Ectodermal cell (in vitro differentiated cells): ENCODE results near the gene FAIM. TPM values are rescaled to one million over a fixed set of nuclear protein-coding genes. Genes with fewer than 3 reads are reported as not detected.
"Not testable (repeated sequence)": the region's sequence is repeated elsewhere in the genome, so short reads cannot be mapped to it uniquely, and the experiment has no call there.

Experiments
- H3K27ac ChIP-seq: 2 replicates; pipeline ENCODE4 v1.7.0; 2013; ENCODE audit warnings: mild to moderate bottlenecking, low read depth, low read length; ENCODE audit not compliant: insufficient read depth, poor library complexity, severe bottlenecking
- H3K27me3 ChIP-seq: 2 replicates; pipeline ENCODE4 v1.7.0; 2013; ENCODE audit warnings: mild to moderate bottlenecking, low read length; ENCODE audit not compliant: insufficient read depth, control insufficient read depth, poor library complexity, severe bottlenecking
- H3K36me3 ChIP-seq: one replicate; pipeline ENCODE4 v1.7.0; 2013; ENCODE audit warnings: low read length; ENCODE audit not compliant: control insufficient read depth, insufficient read depth
- H3K4me1 ChIP-seq: one replicate; pipeline ENCODE4 v1.7.0; 2013; ENCODE audit warnings: low read length; ENCODE audit not compliant: control insufficient read depth, insufficient read depth
- H3K4me3 ChIP-seq: 2 replicates; pipeline ENCODE4 v1.7.0; 2013; ENCODE audit warnings: low read depth, low read length, control low read depth; ENCODE audit not compliant: insufficient read depth
- H3K9me3 ChIP-seq: 2 replicates; pipeline ENCODE4 v1.7.0; 2013; ENCODE audit warnings: mild to moderate bottlenecking, low read length, moderate library complexity; ENCODE audit not compliant: control insufficient read depth
- WGBS, 2 experiments: methylation state at CpG; one replicate each; pipeline ENCODE4 v1.1.7; 2013; ENCODE audit warnings: missing lambda C conversion rate in 2 of 2; 5-methylcytosine and 5-hydroxymethylcytosine counted together
- polyA plus RNA-seq, 4 experiments: library from polyadenylated mRNA; stranded (reverse); fragments of 50-300 nt; gene quantifications; one replicate each; pipeline ENCODE4 v1.2.3, GENCODE V29; 2013

The FAIM gene, protein sequence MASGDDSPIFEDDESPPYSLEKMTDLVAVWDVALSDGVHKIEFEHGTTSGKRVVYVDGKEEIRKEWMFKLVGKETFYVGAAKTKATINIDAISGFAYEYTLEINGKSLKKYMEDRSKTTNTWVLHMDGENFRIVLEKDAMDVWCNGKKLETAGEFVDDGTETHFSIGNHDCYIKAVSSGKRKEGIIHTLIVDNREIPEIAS
- 11.1 TPM for polyA plus RNA-seq (2013, experiment 1 of 4)
- 11.3 TPM for polyA plus RNA-seq (2013, experiment 2 of 4)
- 7.5 TPM for polyA plus RNA-seq (2013, experiment 3 of 4)
- 9.1 TPM for polyA plus RNA-seq (2013, experiment 4 of 4)

DNA sequence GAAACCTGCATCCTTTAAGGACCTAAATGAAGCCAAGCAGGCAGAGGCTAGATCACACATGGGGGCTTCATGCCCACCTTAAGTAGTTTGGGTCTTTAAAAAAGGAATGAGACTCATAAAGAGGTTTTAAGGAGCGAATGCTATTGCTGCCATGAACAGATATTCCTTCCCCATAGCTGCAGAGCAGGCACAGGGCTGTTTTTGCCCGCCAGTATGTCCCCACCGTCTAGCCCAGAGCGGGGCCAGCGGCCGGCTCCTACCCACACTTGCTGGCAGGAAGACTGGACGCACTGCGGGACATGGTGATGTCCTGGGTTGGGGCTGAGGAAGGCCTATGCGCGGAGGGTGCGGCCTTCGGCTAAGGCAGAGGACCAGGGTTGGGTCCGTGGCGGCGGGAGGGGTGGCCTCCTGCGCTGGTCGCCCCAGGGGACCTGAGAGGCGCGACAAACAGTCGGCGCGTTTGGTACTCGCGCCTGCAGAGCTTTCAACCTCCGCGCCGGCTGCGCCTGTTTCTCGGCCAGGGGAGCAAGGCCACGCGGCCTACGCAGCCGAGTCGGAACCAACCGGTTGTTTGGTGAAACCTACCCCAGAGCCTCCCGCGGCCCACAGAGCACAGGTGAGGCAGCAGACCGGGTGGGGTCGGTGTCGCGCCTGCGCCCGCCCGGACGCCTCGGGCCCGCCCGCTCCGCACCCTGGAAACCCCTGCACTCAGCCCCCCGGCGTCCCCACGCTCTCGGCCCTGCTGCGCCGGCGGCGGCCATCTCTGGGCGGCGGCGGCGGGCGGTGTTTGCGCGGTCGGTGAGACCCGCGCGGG is at the start of gene FAIM:
FAIM (plus strand) TSS at position 450 of the 814 bp plus-strand sequence. CDS start 10,956 bp downstream, outside the sequence.
- H3K4me3 ChIP-seq: peak within 1 kb of the TSS; percentile 62
- H3K36me3 ChIP-seq: no peaks in the 10 kb centered on the region
- peaks cover 9% of the 10 kb centered on the region for H3K27me3 ChIP-seq
- peaks cover 3% of the 10 kb centered on the region for H3K4me1 ChIP-seq
- H3K9me3 ChIP-seq: no peaks in the 10 kb centered on the region
- WGBS, 2 experiments: 3 to 4% methylated on average over 68 of the region's 68 CpGs
- H3K27ac ChIP-seq: no peak within 1 kb of the TSS

DNA sequence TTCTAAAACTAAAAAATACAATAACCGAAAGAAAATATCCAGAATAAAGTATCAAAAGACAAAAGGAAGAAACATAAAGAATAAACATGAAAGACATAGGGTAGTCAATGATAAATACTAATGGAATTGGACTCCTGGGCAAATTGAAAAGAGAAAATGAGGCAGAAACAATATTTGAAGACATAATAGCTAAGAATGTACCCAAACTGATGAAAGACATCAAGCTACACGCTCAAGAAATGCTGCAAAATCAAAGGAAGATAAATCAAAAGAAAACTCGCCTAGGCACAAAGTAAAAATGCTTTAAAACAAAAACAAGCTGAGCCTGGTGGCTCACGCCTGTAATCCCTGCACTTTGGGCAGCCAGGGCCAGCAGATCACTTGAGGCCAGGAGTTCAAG is 49.4 kb upstream of the FAIM start:
- H3K36me3 ChIP-seq: peaks cover 6% of the 10 kb centered on the region
- H3K27ac ChIP-seq: no peak overlapping the region
- H3K4me1 ChIP-seq: no peaks in the 10 kb centered on the region
- WGBS, 2 experiments: 76 to 82% methylated on average over 3 of the region's 4 CpGs
- no peaks in the 10 kb centered on the region for H3K27me3 ChIP-seq
- no peaks in the 10 kb centered on the region for H3K9me3 ChIP-seq
- no peak overlapping the region for H3K4me3 ChIP-seq

DNA sequence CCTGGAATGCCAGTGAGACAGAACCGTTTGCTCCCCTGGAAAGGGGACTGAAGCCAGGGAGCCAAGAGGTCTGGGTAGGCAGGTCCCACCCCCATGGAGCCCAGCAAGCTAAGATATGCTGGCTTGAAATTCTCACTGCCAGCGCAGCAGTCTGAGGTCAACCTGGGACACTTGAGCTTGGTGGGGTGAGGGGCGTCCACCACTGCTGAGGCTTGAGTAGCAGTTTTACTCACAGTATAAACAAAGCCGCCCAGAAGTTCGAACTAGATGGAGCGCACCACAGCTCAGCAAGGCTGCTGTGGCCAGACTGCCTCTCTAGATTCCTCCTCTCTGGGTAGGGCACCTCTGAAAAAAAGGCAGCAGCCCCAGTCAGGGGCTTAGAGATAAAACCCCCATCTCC is 48.1 kb upstream of the FAIM start:
- no peaks in the 10 kb centered on the region for H3K4me1 ChIP-seq
- no peaks in the 10 kb centered on the region for H3K27me3 ChIP-seq
- WGBS, 2 experiments: 96 to 97% methylated on average over 6 of the region's 6 CpGs
- H3K27ac ChIP-seq: no peak overlapping the region
- no peaks in the 10 kb centered on the region for H3K9me3 ChIP-seq
- H3K4me3 ChIP-seq: no peak overlapping the region
- peaks cover 6% of the 10 kb centered on the region for H3K36me3 ChIP-seq

DNA sequence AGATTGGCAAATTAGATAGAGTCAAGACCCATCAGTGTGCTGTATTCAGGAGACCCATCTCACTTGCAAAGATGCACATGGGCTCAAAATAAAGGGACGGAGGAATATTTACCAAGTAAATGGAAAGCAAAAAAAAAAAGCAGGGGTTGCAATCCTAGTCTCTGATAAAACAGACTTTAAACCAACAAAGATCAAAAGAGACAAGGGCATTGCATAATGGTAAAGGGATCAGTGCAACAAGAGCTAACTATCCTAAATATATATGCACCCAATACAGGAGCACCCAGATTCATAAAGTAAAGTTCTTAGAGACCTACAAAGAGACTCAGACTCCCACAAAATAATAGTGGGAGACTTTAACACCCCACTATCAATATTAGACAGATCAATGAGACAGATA is 45.7 kb upstream of the FAIM start:
- WGBS, 2 experiments: 88 to 100% methylated on average over 1 of the region's 1 CpG
- not testable (repeated sequence) for H3K27me3 ChIP-seq, H3K4me3 ChIP-seq, H3K9me3 ChIP-seq, H3K4me1 ChIP-seq, H3K27ac ChIP-seq, H3K36me3 ChIP-seq

DNA sequence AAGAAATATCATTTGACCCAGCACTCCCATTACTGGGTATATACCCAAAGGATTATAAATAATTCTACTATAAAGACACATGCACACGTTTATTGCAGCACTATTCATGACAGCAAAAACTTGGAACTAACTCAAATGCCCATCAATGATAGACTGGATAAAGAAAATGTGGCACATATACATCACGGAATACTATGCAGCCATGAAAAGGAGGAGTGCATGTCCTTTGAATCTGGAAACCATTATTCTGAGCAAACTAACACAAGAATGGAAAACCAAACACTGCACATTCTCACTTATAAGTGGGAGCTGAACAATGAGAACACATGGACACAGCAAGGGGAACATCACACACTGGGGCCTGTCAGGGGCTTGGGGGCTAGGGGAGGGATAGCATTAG is 42.3 kb upstream of the FAIM start:
- not testable (repeated sequence) for H3K9me3 ChIP-seq, H3K4me3 ChIP-seq, H3K4me1 ChIP-seq, H3K36me3 ChIP-seq, H3K27me3 ChIP-seq, H3K27ac ChIP-seq
- WGBS, 2 experiments: 67 to 75% methylated on average over 2 of the region's 2 CpGs

DNA sequence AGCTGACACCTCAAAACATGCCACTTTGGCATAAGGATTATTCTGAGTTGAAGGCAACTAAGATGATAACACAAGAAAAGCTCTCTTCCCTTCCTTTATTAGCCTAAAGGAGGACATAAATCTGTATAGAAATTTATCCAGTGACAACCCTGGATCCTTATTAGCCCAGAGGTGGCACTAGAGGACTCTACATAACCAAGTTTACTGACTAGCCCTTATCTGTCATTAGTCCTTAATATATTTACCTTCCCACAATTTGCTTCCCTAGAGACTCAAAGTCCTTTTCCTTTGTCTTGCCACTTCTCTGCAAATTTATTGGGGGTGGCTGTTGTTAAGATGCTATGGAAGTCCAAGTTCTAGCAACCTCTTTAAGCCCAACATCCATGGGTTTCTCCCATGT is 41.2 kb upstream of the FAIM start:
- no peaks in the 10 kb centered on the region for H3K36me3 ChIP-seq
- no peaks in the 10 kb centered on the region for H3K9me3 ChIP-seq
- no peaks in the 10 kb centered on the region for H3K27me3 ChIP-seq
- no peak overlapping the region for H3K27ac ChIP-seq
- H3K4me1 ChIP-seq: no peaks in the 10 kb centered on the region
- H3K4me3 ChIP-seq: no peak overlapping the region

DNA sequence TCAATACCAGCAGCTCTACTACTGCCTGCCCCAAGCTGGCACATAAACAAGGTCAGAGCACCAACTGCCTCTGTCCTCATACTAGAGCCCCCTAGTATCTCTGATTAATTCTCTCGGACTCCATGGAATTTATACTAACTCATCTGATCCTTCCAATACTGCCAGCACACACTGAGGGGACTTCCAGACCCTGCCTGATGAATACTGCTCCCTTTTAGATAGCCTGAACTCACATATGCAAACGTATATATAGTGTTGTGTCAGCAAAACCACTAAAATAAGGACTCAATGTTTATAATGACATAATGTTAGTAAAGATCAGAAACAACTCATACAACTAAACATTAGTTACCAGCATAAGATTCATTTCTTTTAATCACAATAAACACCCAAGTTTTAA is 39.5 kb upstream of the FAIM start:
- no peak overlapping the region for H3K27ac ChIP-seq
- H3K4me1 ChIP-seq: no peaks in the 10 kb centered on the region
- no peaks in the 10 kb centered on the region for H3K27me3 ChIP-seq
- no peak overlapping the region for H3K4me3 ChIP-seq
- no peaks in the 10 kb centered on the region for H3K36me3 ChIP-seq
- WGBS, 2 experiments: 96 to 100% methylated on average over 1 of the region's 2 CpGs
- no peaks in the 10 kb centered on the region for H3K9me3 ChIP-seq

DNA sequence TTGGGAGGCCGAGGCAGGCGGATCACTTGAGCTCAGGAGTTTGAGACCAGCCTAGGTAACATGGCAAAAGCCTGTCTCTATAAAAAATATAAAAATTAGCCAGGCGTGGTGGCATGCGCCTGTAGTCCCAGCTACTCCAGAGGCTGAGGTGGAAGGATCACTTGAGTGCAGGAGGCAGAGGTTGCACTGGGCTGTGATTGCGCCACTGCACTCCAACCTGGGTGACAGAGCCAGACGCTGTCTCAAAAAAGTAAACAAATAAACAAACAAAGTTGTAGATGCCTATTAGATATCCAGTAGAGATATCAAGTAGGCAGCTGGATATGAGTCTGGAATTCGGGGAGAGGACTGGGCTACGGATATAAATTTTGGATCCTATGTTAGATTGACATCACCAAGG is 38.9 kb upstream of the FAIM start:
- H3K4me1 ChIP-seq, H3K27ac ChIP-seq, H3K9me3 ChIP-seq, H3K36me3 ChIP-seq, H3K27me3 ChIP-seq, H3K4me3 ChIP-seq: not testable (repeated sequence)
- WGBS, 2 experiments: 93 to 96% methylated on average over 8 of the region's 8 CpGs

DNA sequence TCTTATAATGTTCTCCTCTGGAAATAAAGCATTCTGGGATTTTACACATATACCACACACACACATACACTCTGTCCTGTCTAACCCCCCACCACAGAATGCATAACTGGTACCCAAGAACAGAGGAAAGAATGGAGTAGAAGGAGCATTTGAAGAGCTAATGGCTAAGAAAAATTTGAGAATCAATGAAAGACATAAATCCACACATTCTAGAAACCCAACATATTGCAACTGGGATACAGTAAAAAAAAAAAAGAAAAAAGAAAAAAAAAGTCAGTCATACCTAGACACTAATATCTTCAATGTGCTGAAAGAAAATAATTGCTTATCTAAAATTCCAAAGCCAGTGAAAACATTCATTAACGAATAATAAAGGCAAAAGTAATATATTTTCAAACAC is 35.4 kb upstream of the FAIM start:
- WGBS, 2 experiments: 100% methylated on average over 1 of the region's 1 CpG; no CpG with 5 or more reads in 1 of the 2 experiments
- H3K36me3 ChIP-seq: no peaks in the 10 kb centered on the region
- H3K9me3 ChIP-seq: no peaks in the 10 kb centered on the region
- no peak overlapping the region for H3K4me3 ChIP-seq
- no peaks in the 10 kb centered on the region for H3K4me1 ChIP-seq
- no peak overlapping the region for H3K27ac ChIP-seq
- H3K27me3 ChIP-seq: no peaks in the 10 kb centered on the region

DNA sequence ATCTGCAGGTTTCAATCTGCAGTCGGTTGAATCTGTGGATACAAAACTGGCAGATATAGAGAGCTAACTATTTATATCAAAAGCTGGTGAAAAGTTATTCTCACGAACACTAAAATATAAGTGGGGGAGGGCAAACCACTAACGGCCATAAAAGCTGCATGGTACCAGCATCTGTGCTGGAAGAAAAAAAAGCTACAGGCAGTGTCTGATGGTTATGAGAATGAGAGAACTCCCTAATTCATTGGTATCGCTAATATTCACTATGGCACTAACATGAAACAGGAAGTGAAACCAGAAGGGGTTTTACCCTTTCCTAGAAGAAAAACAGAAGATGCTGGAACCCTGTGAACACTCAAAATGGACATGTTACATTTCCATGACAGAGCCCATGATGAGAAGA is 30.4 kb upstream of the FAIM start:
- WGBS, 2 experiments: 95 to 96% methylated on average over 4 of the region's 4 CpGs
- no peaks in the 10 kb centered on the region for H3K36me3 ChIP-seq
- H3K4me3 ChIP-seq: no peak overlapping the region
- no peaks in the 10 kb centered on the region for H3K9me3 ChIP-seq
- H3K27me3 ChIP-seq: no peaks in the 10 kb centered on the region
- H3K4me1 ChIP-seq: peaks cover 6% of the 10 kb centered on the region
- no peak overlapping the region for H3K27ac ChIP-seq
